ENCODE data around the gene CLEC4E.
"Not testable (repeated sequence)": the region's sequence is repeated elsewhere in the genome, so short reads cannot be mapped to it uniquely, and the experiment has no call there.

The CLEC4E gene

GRCh38 chr12:8537820-8538219, 2.9 kb downstream of the CLEC4E start:
- H3K27ac ChIP-seq, result not testable (repeated sequence)
- TF ChIP-seq, protein P1, sequence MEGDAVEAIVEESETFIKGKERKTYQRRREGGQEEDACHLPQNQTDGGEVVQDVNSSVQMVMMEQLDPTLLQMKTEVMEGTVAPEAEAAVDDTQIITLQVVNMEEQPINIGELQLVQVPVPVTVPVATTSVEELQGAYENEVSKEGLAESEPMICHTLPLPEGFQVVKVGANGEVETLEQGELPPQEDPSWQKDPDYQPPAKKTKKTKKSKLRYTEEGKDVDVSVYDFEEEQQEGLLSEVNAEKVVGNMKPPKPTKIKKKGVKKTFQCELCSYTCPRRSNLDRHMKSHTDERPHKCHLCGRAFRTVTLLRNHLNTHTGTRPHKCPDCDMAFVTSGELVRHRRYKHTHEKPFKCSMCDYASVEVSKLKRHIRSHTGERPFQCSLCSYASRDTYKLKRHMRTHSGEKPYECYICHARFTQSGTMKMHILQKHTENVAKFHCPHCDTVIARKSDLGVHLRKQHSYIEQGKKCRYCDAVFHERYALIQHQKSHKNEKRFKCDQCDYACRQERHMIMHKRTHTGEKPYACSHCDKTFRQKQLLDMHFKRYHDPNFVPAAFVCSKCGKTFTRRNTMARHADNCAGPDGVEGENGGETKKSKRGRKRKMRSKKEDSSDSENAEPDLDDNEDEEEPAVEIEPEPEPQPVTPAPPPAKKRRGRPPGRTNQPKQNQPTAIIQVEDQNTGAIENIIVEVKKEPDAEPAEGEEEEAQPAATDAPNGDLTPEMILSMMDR (conservative IDR thresholded peaks at IDR 0.05), result peak; percentile 77

GRCh38 chr12:8532045-8532444, 8.7 kb downstream of the CLEC4E start:
- no peak for TF ChIP-seq ZFX (IDR thresholded peaks at IDR 0.05)
- TF ChIP-seq, protein P1 (conservative IDR thresholded peaks at IDR 0.05), result no peak
- H3K27ac ChIP-seq, result no peak overlapping the region

GRCh38 chr12:8527250-8528130, 13.2 kb downstream of the CLEC4E start:
- H3K27ac ChIP-seq, result no peak overlapping the region
- TF ChIP-seq, protein P1 (conservative IDR thresholded peaks at IDR 0.05), result no peak
- TF ChIP-seq ZFX (IDR thresholded peaks at IDR 0.05), result no peak

DNA sequence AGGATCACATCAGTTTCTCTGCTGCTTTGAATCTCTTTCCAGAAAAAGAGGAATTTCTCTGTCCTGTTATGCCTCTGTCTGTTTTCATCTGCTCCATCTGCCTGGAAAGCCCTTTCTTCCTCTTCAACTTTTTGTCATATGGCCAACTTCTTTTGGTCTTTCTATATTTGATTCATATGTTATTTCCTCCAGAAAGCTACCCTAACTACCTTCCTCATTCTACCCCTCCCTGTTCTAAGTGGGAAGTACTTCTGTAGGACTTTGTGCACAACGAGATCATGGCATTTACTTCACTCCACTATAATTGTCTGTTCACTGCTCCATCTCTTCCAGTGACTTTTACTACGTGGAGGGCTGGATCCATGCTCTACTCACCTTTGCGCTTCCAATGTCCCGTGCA, 21.5 kb downstream of the CLEC4E start:
- H3K27ac ChIP-seq, result no peak overlapping the region
- TF ChIP-seq ZFX (IDR thresholded peaks at IDR 0.05), result no peak
- TF ChIP-seq, protein P1 (conservative IDR thresholded peaks at IDR 0.05), result no peak

DNA sequence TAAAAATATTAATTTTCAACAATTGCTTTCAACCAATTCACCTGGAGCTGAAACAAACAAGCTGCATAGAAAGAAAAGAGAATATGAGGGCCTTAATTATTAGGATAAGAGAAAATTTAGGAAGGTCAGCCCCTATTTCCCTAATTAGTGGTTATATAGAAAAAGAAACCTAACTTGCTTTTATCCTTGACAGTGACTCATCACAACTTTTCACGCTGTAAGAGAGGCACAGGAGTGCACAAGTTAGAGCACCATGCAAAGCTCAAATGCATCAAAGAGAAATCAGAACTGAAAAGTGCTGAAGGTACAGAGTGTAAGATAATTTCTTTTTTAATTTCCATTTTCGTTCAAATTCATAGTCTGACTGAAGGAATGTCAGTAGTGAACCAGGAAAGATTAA, 22.7 kb downstream of the CLEC4E start:
- TF ChIP-seq, protein P1 (conservative IDR thresholded peaks at IDR 0.05), result no peak
- no peak for TF ChIP-seq ZFX (IDR thresholded peaks at IDR 0.05)
- no peak overlapping the region for H3K27ac ChIP-seq

DNA sequence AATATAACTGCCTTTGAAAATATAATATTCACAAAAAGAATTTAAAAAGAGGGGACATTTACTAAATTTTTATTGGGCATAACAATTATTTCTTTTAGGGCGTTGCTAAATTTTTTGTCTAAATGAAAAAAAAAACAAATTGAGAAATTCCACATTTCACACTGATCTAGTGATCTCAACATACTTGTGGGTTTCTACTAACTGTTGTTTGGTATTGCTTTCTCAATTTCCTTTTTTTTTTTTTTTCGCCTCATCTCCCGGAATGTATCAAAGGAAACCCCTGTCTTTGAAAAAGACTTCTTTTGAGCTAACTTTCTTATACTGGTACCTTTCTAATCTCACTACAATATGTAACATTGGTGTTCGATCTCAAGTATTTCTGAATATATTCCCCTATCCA, 27.4 kb downstream of the CLEC4E start, which contains the start of gene CLEC4D:
Gene CLEC4D (plus strand): TSS at position 248 of the 400 bp plus-strand sequence. CDS start 230 bp downstream, outside the sequence.
- H3K27ac ChIP-seq, result no peak within 1 kb of the TSS
- TF ChIP-seq ZFX (IDR thresholded peaks at IDR 0.05), result no peak
- TF ChIP-seq, protein P1 (conservative IDR thresholded peaks at IDR 0.05), result no peak
